GM12865 (cell line): ENCODE measurements around the gene TBC1D20.

Source experiments
- DNase-seq: peaks from one replicate; pipeline ENCODE4 v3.0.0; 2010; ENCODE audit warnings: low read depth
- H3K4me3 ChIP-seq: 2 replicates; pipeline ENCODE4 v1.5.1; 2011; ENCODE audit warnings: mild to moderate bottlenecking, low read depth, low read length, control low read depth
- TF ChIP-seq, protein P1 (sequence below): IDR thresholded peaks from 2 replicates; pipeline ENCODE4 v1.5.1; 2011; ENCODE audit warnings: low read length, control low read depth, low read depth, inconsistent platforms; ENCODE audit not compliant: insufficient read depth; ENCODE audit errors: missing control alignments

Gene TBC1D20

GRCh38 chr20:408843-409696, 53.3 kb downstream of the TBC1D20 start:
- DNase-seq = peak; percentile 58
- TF ChIP-seq, protein P1, sequence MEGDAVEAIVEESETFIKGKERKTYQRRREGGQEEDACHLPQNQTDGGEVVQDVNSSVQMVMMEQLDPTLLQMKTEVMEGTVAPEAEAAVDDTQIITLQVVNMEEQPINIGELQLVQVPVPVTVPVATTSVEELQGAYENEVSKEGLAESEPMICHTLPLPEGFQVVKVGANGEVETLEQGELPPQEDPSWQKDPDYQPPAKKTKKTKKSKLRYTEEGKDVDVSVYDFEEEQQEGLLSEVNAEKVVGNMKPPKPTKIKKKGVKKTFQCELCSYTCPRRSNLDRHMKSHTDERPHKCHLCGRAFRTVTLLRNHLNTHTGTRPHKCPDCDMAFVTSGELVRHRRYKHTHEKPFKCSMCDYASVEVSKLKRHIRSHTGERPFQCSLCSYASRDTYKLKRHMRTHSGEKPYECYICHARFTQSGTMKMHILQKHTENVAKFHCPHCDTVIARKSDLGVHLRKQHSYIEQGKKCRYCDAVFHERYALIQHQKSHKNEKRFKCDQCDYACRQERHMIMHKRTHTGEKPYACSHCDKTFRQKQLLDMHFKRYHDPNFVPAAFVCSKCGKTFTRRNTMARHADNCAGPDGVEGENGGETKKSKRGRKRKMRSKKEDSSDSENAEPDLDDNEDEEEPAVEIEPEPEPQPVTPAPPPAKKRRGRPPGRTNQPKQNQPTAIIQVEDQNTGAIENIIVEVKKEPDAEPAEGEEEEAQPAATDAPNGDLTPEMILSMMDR = no peak

GRCh38 chr20:407953-408842, 54.1 kb downstream of the TBC1D20 start, which contains the start of gene RBCK1:
TSS of gene RBCK1 (plus strand) at chr20:408299. CDS start at chr20:408758, 459 bp downstream.
- TF ChIP-seq, protein P1 = no peak
- peak; percentile 93 for DNase-seq
- H3K4me3 ChIP-seq = peak within 1 kb of the TSS; percentile 93

More at GRCh38 chr20:408843-409696, 53.3 kb downstream of the TBC1D20 start:
- peak overlapping the region; percentile 93 for H3K4me3 ChIP-seq

- DNase-seq = peak; percentile 78
- TF ChIP-seq, protein P1 = peak; percentile 53
- H3K4me3 ChIP-seq = peak overlapping the region; percentile 61
Observed at GRCh38 chr20:407133-407952, 55.0 kb downstream of the TBC1D20 start.

DNA sequence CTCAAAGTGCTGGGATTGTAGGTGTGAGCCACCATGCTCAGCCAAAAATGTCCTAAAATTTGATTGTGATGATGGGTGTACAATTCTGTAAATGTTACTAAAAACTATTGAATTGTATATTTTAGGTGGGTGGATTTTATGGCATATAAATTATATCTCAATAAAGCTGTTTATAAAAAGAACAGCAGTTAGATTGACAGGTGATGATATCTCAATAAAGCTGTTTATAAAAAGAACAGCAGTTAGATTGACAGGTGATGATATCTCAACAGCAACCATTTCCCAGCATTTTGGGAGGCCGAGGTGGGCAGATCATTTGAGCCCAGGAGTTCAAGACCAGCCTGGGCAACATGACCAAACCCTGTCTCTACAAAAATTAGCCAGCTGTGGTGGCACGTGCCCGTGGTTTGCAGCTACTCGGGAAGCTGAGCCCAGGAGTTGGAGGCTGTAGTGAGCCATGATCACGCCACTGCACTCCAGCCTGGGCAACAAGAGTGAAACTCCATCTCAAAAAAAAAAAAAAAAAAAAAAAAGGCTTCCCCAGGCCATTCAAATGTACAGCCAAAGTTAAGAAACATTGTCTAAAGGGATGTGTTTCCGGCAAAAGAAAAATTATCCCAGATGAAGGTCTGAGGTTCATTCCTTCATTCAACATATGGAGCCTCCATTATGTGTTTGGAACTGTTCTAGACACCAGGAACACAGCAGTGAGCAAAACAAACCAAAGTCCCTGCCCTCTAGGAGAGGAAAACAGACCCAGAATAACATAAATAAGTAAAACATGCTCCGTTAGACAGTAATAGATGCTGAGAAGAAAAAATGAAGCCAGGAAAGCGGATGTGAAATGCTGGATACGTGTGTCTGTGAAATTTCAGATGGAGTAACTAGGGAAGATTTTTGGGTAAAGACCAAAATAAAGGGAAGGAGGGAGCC, 55.9 kb downstream of the TBC1D20 start:
- TF ChIP-seq, protein P1 = no peak
- H3K4me3 ChIP-seq = no peak overlapping the region
- no peak for DNase-seq

DNA sequence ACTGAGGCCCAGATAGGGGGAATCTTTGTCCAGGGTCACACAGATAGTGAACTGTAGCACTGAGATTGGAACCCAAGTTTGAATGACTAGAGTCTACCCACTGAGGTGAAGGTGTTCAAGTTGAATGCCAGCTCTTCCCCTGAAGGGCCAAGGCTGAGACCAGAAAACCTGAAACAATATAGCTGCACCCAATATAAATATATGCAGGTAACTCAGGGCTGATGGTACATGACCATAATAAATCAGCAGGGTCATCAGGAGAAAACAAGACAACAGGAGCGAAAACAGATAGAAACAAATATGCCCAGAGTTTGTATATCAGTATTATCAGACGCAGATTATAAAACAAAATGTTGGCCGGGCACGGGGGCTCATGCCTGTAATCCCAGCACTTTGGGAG, 58.2 kb downstream of the TBC1D20 start:
- TF ChIP-seq, protein P1 = no peak
- no peak for DNase-seq
- no peak overlapping the region for H3K4me3 ChIP-seq
